Activated CD4-positive, alpha-beta T cell treated with anti-CD3 and anti-CD28 coated beads, Interleukin-2, amount 50 U/mL, for 4 hours (primary cell): ENCODE measurements around the gene TNS1.

ENCODE experiments used
- DNase-seq, 2 experiments: peaks; one replicate each; pipeline ENCODE4 v3.0.0-alpha.2; 2020

TNS1 gene

GRCh38 chr2:217979151-217979811 is 23.5 kb downstream of the TNS1 start:
- no peak for DNase-seq

GRCh38 chr2:217978536-217979150 is 24.2 kb downstream of the TNS1 start:
- no peak for DNase-seq

- no peak for DNase-seq
These were observed 24.8 kb downstream of the TNS1 start for GRCh38 chr2:217977840-217978535.

GRCh38 chr2:217976301-217976700 is 26.5 kb downstream of the TNS1 start:
- no peak for DNase-seq

DNA sequence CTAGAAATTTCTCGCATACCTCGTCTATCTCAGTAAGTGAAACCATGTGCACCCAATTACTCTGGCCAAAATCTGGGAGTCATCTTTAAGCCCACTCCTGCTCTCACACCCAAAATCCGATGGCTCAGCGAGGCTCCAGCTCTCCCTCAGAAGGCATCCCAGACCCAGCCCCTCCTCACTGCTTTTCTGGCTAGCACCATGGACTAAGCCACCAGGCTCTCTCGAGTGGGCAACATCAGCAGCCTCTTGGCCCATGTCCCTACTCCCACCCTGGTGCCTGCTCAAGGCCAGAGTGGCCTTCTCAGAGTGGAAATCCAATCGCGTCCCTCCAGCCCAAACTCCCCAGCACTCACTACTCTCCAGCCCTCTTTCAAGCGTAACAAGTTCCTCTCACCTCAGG is 27.2 kb downstream of the TNS1 start:
- no peak for DNase-seq

GRCh38 chr2:217974389-217975005 is 28.3 kb downstream of the TNS1 start:
- DNase-seq, result no peak

GRCh38 chr2:217973008-217973787 is 29.6 kb downstream of the TNS1 start:
- DNase-seq, result no peak

DNA sequence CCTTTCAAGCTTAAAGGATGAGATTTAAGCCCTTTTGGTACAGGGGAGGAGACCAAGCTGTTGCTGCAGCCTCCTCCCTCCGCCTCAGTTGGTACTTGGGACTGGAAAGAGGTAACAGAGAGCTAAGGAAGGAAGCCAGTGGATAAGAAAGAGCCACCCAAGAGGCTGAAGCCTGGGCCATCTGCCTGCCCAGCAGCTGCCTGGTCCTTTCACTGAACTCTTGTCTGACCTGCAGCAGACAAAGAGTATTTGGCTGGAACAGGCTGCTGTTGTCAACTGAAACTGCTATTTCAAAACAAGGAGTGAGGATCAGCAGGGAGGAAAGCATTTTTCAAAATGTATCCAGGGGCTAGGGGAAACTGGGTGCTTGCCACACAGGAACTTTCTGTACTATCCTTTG is 30.3 kb downstream of the TNS1 start:
- no peak for DNase-seq

DNA sequence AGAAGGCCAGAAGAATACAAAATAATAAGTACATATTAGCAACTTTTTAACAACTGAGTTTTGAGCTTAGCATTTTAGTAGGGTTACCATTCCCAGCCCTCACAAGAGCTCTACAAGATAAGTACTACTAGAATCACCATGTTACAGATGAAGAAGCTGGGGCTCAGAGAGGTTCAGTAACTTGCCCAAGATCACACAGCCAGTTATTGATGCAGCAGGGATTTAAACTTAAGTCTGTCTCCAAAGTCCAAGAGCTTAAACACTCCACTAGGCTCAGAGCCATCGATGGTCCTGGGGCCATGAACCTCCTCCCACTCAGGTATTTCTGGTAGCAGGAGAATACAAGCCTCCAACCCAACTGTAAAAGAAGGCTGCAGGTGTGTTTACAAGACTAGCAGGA is 30.8 kb downstream of the TNS1 start:
- no peak for DNase-seq

- DNase-seq, result no peak
These were observed 31.6 kb downstream of the TNS1 start for GRCh38 chr2:217971166-217971565.

DNA sequence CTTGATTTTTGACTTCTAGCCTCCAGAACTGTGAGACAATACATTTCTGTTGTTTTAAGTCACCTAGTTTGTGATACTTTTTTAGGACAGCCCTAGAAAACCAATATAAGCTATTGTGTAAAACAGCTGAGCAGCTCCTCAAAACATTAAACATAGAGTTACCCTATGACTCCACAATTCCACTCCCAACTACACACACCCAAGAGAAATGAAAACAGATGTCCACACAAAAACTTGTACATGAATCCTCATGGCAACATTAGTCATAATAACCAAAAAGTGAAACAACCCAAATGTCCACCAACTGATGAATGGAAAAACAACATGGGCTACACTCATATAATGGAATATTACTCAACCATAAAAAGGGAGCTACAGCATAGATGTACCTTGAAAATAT is 32.6 kb downstream of the TNS1 start:
- DNase-seq, result no peak

- DNase-seq, result no peak
These were observed 33.2 kb downstream of the TNS1 start for GRCh38 chr2:217969588-217969987.

DNA sequence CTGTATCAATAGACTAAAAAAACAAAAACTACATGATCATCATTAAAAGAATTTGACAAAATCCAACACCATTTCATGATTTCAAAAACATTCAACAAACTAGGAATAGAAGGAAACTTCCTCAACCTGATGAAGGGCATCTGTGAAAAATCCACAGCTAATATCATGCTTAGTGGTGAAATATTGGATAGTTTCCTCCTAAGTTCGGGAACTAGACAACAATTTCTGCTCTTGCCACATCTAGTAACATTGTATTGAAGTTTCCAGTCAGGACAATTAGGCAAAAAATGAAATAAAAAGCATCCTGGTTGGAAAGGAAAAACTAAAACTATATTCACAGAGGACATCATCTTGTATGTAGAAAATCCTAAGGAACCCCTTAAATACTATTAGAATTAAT is 34.8 kb downstream of the TNS1 start:
- DNase-seq, result no peak

DNA sequence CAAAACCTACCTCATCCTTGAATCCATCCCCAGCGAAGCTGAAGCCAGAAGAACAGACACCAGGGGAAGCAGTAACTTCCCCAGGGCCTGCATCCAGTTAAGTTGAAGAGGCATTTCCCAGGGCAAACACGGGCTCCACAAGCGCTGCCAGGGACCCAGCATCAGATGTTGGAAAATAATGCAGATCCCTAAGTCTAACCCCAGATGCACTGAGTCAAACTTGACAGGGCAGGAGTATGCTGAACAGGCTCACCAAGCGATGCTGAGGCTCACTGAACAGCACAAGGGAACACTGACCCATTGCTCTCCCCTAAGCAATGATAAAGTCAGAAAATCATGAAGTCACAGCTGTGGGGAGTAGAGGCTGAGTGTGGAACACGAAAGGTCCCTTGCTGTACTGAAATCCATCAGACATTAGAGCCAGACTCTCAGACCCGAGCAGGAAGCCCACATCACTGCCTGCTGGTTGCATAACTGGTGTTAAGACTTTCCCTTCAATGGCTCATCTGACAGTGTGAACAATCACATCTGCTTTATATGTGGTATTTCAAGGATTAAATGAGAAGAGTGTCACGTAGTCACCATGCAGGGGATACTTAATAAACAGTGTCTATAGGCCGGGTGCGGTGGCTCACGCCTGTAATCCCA is 36.2 kb downstream of the TNS1 start:
- DNase-seq, result no peak

DNA sequence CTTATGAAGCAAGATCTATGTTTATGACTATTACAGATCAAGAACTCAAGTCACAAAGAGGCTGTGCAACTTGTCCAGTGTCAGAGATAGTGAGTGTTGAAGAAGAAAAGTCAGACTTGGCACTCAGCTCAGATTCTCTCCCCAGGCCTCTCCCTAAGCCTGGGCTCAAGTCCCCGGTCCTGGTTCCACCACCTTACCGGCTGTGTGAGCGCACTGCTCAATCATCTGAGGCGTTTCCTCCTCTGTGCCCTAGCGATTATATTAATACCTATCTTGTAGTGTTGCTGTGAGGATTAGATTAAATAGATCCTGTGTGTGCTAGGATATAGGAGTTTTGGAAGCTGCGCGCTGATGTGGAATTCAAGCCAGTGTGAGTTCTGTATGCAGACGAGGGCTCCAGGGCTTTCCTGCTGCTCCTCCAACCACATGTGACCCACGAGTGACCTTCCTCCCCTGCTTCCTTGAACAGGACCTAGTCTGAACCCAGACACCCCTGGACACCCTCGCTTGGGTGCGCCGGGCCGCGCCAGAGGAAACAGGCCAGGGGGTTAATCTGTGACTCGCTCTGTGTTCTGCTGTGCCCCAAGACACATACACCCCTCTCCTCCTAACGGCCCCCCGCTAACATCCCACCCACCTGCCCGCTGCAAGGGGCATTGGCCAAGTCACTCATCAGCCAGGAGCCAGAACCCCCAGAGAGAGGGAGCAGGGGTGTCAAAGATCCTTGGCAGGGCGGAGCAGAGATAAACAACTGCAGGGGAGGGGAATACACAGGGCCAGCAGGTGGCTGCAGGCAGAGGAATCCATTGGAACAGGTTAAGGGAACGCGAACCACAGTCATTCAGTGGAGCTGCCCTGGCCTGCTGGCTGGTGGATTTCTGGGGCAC is 38.3 kb downstream of the TNS1 start:
- no peak for DNase-seq

DNA sequence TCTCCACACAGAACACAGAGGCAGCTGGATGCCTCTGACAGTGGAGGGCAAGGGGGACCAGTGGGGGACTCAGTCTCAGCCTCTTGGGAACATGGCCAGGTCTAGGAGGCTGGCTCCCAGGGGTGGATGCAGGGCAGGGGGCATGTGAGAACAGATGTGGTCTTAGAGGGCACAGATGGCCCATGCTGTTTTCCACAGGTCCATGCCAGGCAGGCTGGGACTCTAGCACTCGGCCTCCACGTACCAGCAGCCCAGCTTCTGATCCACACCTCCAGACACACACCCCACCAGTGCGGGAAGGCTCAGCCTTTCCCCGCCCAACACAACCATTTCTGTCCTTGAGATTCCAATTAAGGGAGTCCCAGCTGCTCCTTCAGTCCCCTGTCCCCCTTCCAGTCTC is 42.4 kb downstream of the TNS1 start:
- no peak for DNase-seq

- DNase-seq, result no peak
These were observed 43.1 kb downstream of the TNS1 start for GRCh38 chr2:217959723-217960122.

DNA sequence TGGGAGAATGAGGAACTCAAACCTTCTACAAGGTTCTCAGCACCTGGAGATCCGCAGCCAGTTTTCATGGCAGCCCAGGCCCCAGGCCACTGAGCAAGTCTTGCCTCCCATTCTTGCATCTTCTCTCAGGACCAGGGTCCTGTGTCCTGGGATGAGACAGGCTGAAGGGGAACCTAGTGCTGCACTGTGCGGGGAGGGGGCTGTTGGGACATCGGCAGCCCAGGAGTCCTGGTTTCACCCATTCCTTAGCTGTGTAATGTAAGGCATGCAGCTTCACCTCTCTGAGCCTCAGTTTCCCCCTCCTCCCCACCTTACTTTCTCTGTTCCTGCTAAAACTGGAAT is 43.9 kb downstream of the TNS1 start:
- DNase-seq, result no peak

DNA sequence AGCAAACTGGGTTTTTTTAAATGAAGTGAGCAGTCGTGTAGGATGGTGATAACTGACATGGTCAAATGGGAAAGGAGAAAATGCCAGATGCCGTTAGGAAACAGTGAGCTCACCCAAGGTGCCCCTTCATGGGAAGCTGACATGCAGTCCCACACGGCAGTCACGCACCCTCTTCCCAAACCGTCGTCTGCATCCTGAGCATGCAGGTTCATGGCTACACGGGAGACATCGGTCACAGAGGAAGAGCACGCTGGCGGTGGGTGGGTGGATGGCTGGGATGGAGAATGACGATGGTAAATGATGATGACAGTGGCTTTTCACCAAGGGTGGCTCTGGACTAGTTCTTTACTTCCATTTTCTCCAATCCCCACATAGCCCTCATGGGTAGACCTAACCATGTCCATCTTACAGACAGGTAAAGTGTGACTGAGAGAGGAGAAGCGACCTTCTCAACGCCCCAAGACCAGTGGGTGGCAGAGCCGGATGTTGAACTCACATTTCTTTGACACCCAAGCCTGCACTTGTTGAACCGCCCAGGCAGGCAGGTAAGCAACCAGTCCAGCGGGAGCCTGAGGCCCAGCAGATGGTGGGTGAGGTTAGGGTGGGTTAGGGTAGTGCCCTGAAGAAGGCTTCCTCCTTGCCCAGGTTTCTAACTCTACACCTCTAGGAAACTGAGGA is 44.5 kb downstream of the TNS1 start:
- DNase-seq, result no peak

- no peak for DNase-seq
These were observed 46.0 kb downstream of the TNS1 start for GRCh38 chr2:217956586-217957457.
